Hepatocyte (in vitro differentiated cells): Measurements from ENCODE around the gene ALPG.
"Not testable (repeated sequence)": the region's sequence is repeated elsewhere in the genome, so short reads cannot be mapped to it uniquely, and the experiment has no call there.

Experiments used
- CTCF ChIP-seq: fragments of 200-600 bp; sonication (generic); IDR thresholded peaks from 2 replicates; pipeline ENCODE4 v1.5.1; 2016; ENCODE audit warnings: antibody characterized with exemption, mild to moderate bottlenecking; ENCODE audit not compliant: poor library complexity
- EZH2 ChIP-seq: fragments of 200-600 bp; sonication (generic); IDR thresholded peaks from 2 replicates; pipeline ENCODE4 v1.6.1; 2016; ENCODE audit warnings: antibody characterized with exemption, mild to moderate bottlenecking, borderline replicate concordance
- EZH2phosphoT487 ChIP-seq: fragments of 200-600 bp; sonication (generic); IDR thresholded peaks from one replicate; pipeline ENCODE4 v1.6.1; 2018; ENCODE audit warnings: antibody characterized with exemption, mild to moderate bottlenecking, low read depth, moderate library complexity; ENCODE audit not compliant: unreplicated experiment, severe bottlenecking

DNA sequence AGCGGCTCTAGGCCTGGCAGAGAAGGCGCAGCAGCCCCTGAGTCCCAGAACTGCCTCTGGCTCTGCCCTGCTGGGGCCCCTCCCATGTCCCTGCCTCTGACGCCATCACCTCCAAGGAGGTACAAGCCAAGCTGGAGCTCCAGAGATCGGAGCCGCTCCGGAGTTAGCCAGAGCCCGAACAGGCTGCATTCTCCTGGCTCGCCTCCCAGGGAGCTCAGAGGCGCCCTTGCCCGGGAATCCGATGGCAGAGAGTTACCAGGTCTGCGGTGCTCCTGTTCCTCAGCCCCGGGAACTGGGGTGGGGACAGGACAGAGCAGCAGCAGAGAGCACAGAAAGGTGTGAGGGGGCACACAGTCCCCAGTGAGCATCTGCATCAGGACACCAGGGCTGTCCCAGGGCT is 36.4 kb downstream of the ALPG start:
- TF ChIP-seq CTCF, EZH2, EZH2phosphoT487: not testable (repeated sequence)
